Gastroesophageal sphincter (tissue), 4 donors: ENCODE results near the gene OCSTAMP. TPM values are rescaled to one million over a fixed set of nuclear protein-coding genes. Genes with fewer than 3 reads are reported as not detected.

Source experiments
- ATAC-seq: fragments of 150-250 bp; one replicate; pipeline ENCODE4 v1.9.1; 2016; ENCODE audit warnings: mild to moderate bottlenecking, moderate library complexity
- H3K27ac ChIP-seq, 4 donors: fragments of 200-600 bp; sonication (generic) in 3 of 4; 1 replicate in 3 of 4; 2 replicates in 1 of 4; pipeline ENCODE4 v1.5.1; 2016 to 2019
- H3K27me3 ChIP-seq: fragments of 200-600 bp; sonication (generic); one replicate; pipeline ENCODE4 v1.5.1; 2019
- H3K36me3 ChIP-seq, 2 donors: fragments of 200-600 bp; sonication (generic); one replicate each; pipeline ENCODE4 v1.5.1; 2019; ENCODE audit warnings: control low read depth in 1 of 2
- H3K4me1 ChIP-seq, 3 donors: fragments of 200-600 bp; sonication (generic); 1 replicate in 2 of 3; 2 replicates in 1 of 3; pipeline ENCODE4 v1.5.1; 2016 to 2019; ENCODE audit warnings: control low read depth in 2 of 3
- H3K4me3 ChIP-seq, 2 donors: fragments of 200-600 bp; sonication (generic); one replicate each; pipeline ENCODE4 v1.5.1; 2019; ENCODE audit warnings: mild to moderate bottlenecking in 1 of 2, moderate library complexity in 1 of 2
- H3K9me3 ChIP-seq, 3 donors: fragments of 200-600 bp; sonication (generic); one replicate each; pipeline ENCODE4 v1.5.1; 2017 to 2019; ENCODE audit warnings: control low read depth in 2 of 3
- CTCF ChIP-seq, 4 experiments: fragments of 200-600 bp in 2 of 4; fragments of 450-650 bp in 2 of 4; sonication (generic) in 1 of 4; IDR thresholded peaks; one replicate each; pipeline ENCODE4 v1.5.1; 2017 to 2019; ENCODE audit warnings: antibody characterized with exemption in 4 of 4, mild to moderate bottlenecking in 2 of 4, moderate library complexity in 2 of 4
- EP300 ChIP-seq: sonication (generic); formaldehyde crosslinking; IDR thresholded peaks from one replicate; pipeline ENCODE4 v1.6.1; 2017; ENCODE audit warnings: antibody characterized with exemption, mild to moderate bottlenecking
- POLR2A ChIP-seq, 2 donors: fragments of 450-650 bp; IDR thresholded peaks; one replicate each; pipeline ENCODE4 v1.6.1; 2017; ENCODE audit warnings: antibody characterized with exemption in 2 of 2, mild to moderate bottlenecking in 2 of 2, moderate library complexity in 1 of 2
- POLR2AphosphoS5 ChIP-seq: sonication (generic); formaldehyde crosslinking; IDR thresholded peaks from one replicate; pipeline ENCODE4 v1.6.1; 2017; ENCODE audit warnings: antibody characterized with exemption
- WGBS, 2 donors: methylation state at CpG; one replicate each; pipeline ENCODE4 v1.1.5; 2018; ENCODE audit warnings: low coverage in 1 of 2; 5-methylcytosine and 5-hydroxymethylcytosine counted together
- total RNA-seq, 4 donors: library from RNA; depleted of rRNA; stranded (reverse); fragments of >200 nt; gene quantifications; one replicate each; pipeline ENCODE4 v1.1.0, GENCODE V29; 2016

Gene OCSTAMP
- total RNA-seq, 4 donors from 2014 or later, result not detected

GRCh38 chr20:46555370-46555956, 5.0 kb upstream of the OCSTAMP start:
- Histone ChIP-seq H3K4me3 (no peak overlapping the region), H3K9me3 (no peaks in the 10 kb centered on the region), H3K4me1 (no peaks in the 10 kb centered on the region), H3K27me3 (peaks cover 11% of the 10 kb centered on the region), H3K36me3 (no peaks in the 10 kb centered on the region), H3K27ac (no peak overlapping the region)
- no peak for ATAC-seq
- WGBS, 2 donors, result 69 to 78% methylated on average over 3 to 4 of the region's 4 CpGs
- TF ChIP-seq POLR2A (IDR thresholded peaks at IDR 0.05) (no peak), CTCF (IDR thresholded peaks at IDR 0.05) (no peak), POLR2AphosphoS5 (no peak), EP300 (no peak)

- H3K27ac ChIP-seq, result no peak overlapping the region
- 33 to 43% methylated on average over 2 of the region's 3 CpGs for WGBS, 2 donors
Observed at GRCh38 chr20:46554828-46555227, 4.4 kb upstream of the OCSTAMP start.

GRCh38 chr20:46553926-46554325, 3.5 kb upstream of the OCSTAMP start:
- no peaks in the 10 kb centered on the region for H3K4me1 ChIP-seq
- no peaks in the 10 kb centered on the region for H3K9me3 ChIP-seq
- WGBS, 2 donors, result 83 to 85% methylated on average over 3 of the region's 3 CpGs
- no peak for TF ChIP-seq CTCF (IDR thresholded peaks at IDR 0.05)
- TF ChIP-seq EP300, result no peak
- no peak for TF ChIP-seq POLR2AphosphoS5
- no peak for TF ChIP-seq POLR2A (IDR thresholded peaks at IDR 0.05)
- no peaks in the 10 kb centered on the region for H3K36me3 ChIP-seq
- H3K4me3 ChIP-seq, result no peak overlapping the region
- H3K27me3 ChIP-seq, result peaks cover 26% of the 10 kb centered on the region
- no peak overlapping the region for H3K27ac ChIP-seq
- no peak for ATAC-seq

More at GRCh38 chr20:46554828-46555227, 4.4 kb upstream of the OCSTAMP start:
- TF ChIP-seq EP300 (no peak), CTCF (IDR thresholded peaks at IDR 0.05) (no peak), POLR2AphosphoS5 (no peak), POLR2A (IDR thresholded peaks at IDR 0.05) (no peak)
- no peak for ATAC-seq
- no peaks in the 10 kb centered on the region for H3K4me1 ChIP-seq
- H3K4me3 ChIP-seq, result no peak overlapping the region
- H3K27me3 ChIP-seq, result peaks cover 17% of the 10 kb centered on the region
- H3K9me3 ChIP-seq, result no peaks in the 10 kb centered on the region
- H3K36me3 ChIP-seq, result no peaks in the 10 kb centered on the region

- no peaks in the 10 kb centered on the region for H3K9me3 ChIP-seq
- 70% methylated on average over 3 to 4 of the region's 4 CpGs for WGBS, 2 donors
- H3K27me3 ChIP-seq, result peaks cover 32% of the 10 kb centered on the region
- no peak overlapping the region for H3K4me3 ChIP-seq
- no peaks in the 10 kb centered on the region for H3K4me1 ChIP-seq
- no peak for ATAC-seq
- no peak for TF ChIP-seq POLR2AphosphoS5
- no peak for TF ChIP-seq CTCF (IDR thresholded peaks at IDR 0.05)
- TF ChIP-seq EP300, result no peak
- TF ChIP-seq POLR2A (IDR thresholded peaks at IDR 0.05), result no peak
- H3K36me3 ChIP-seq, result no peaks in the 10 kb centered on the region
- H3K27ac ChIP-seq, result no peak overlapping the region
Observed at GRCh38 chr20:46552460-46553420, 2.3 kb upstream of the OCSTAMP start.
